Limb (tissue), 2 donors: ENCODE data around the gene LRMDA.
"Not testable (repeated sequence)": the region's sequence is repeated elsewhere in the genome, so short reads cannot be mapped to it uniquely, and the experiment has no call there.

Experiments used
- DNase-seq, 2 donors: peaks; one replicate each; pipeline ENCODE4 v3.0.0-alpha.2; 2016; ENCODE audit errors: extremely low spot score in 2 of 2

LRMDA gene

DNA sequence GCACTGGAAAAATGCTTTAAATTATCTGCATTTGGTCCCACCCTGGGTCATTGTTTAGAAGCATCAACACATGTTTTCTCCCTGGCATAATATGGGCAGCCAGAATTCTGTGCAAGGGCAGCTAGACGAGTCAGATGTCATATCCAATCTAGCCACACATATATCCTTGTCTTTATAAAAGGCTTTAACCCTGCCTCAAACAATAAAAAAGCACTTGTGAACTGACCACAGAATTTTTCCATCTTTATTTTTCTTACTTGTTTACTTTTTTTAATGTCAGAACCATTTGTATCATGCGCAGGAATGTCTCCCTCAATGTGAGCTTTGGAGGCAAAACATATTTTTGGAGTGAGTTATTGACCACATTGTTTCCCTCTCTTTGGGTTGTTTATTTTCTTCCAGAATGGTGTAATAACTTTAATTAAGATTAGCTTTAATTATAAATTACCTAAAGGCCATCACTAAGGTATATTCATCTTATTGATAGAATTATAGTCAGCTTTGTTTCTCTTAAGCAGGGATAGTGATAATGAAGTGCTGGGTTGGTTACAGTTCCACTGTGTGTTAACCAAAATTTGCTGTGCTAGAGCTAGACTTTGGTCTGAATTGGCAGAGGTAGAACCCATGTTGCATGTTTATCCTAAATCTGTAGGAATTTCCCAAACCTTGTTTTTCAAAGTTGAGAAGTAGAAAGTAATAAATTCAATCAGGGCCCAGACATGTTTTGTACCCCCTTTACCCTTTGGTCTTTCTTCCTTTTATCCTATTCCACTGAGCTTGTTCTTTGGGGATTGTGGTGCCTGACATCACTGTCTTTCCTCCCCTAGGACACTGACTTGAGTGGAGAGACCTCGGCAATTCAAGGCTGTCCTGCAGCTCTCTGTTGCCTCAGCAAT lies 1127.8 kb downstream of the LRMDA start:
- no peak for DNase-seq

DNA sequence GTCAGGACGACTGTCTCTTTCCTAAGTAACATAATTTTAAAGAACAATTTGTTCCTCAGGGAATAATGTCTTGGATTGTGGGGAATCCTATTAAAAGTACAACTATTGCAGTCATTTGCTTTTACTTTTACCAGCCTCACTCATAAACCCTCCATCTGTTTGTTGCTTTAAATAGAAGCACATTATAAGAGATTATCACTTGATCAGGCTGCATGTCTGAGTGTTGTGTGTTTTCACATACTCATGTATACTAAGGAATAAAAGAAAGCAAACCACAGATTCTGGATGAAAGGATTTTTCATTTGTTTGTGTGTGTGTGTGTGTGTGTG lies 1128.4 kb downstream of the LRMDA start:
- no peak for DNase-seq

DNA sequence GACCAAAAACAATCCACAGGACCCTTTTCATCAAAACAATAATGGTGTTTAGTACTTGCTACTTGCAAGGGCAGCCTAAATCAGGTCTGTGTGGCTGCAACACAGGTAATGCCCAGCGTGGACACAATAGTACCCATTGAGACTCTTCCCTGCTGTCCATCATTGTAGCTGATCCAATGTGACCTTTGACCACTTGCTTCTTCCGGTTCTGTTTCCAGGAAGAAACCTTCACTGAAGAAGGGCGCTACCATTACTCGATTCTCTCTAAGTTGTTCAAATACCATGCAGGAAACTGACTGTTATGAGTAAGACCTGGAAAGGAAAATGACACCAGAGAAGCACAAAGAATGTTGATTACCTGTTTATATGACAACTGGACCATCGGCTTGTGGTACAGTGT lies 1128.9 kb downstream of the LRMDA start:
- DNase-seq, result no peak

DNA sequence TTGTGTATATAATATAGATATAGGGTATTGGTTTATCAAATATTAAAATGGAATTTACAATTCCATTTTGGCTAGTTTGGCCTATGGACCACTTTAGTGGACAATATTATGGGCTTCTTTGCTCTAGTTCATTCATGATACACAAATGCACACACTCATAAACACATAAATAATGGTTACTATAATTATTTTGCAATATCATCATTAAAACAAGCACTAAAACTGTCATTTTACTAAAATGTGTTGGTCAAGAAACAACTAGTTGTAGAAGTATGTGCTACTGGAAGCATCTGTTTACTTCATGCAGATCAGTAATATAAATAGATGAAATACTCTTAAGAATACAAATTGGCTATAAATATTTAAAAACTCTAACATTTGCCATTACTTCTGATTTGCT lies 1131.9 kb downstream of the LRMDA start:
- DNase-seq, result no peak

DNA sequence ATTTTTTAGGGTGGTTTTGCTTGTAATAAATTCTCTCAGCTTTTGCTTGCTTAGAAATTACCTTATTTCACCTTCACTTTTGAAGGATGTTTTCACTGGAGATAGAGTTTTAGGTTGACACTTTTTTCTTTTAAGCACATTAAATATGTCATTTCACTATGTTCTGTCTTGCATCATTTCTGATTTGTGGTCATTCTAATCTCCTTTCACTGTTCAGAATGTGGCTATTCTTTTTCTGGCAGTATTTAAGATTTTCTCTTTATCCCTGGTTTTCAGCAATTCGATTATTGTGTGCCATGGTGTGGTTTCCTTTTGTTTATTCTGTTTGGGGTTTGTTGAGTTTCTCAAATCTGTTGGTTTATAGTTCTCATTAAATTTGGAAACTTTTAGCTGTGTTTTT lies 1140.6 kb downstream of the LRMDA start:
- DNase-seq, result no peak

DNA sequence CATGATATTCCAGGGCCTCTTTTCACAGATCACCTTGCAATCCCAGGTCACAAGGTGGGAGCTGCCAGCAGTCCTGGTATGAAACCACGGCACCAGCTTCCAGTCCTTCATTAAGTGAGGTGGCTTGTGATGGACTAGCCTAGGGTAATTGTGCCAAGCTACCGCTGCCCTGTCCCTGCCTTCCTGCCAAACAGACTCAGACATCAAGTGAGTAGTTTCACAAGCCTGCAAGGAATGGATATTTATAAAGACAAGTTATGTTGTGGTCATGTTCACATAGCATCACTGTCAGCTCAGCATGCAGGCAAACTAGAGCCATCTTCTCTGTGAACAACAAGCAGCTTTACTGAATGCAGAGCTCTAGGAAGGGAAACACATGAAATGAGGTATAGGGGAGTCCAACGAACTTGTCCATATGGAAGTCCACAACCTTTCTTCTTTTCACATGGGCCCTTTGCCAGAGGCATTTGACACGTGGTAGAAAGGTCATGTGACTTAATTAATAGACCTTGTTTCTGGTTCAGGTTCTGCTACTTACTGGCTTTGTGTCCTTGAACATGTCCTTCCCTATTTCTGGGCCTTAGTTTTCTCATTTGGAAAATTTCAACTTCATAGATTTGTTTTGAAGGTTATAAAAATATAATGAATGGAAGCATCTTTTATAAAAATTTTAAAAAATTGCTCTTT lies 1145.0 kb downstream of the LRMDA start:
- DNase-seq, result no peak

DNA sequence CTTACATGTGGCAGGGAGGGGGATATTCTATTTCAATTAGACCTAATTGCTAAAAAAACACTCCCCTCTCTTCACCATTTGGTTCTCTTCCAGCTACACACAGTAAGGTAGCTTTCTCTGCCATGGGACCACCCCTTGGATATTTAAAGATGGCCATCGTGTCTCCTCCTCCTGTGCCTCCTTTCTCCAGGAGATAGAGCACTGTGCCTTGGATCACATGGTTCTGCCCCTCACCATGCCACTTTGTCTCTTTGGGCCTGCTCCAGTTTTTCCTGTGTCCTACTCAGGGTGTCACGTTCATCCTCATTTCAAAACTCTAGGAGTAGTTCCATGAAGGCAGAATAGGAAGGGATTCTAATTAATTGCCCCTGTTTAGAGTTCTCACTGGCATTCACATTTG lies 1146.0 kb downstream of the LRMDA start:
- no peak for DNase-seq

DNA sequence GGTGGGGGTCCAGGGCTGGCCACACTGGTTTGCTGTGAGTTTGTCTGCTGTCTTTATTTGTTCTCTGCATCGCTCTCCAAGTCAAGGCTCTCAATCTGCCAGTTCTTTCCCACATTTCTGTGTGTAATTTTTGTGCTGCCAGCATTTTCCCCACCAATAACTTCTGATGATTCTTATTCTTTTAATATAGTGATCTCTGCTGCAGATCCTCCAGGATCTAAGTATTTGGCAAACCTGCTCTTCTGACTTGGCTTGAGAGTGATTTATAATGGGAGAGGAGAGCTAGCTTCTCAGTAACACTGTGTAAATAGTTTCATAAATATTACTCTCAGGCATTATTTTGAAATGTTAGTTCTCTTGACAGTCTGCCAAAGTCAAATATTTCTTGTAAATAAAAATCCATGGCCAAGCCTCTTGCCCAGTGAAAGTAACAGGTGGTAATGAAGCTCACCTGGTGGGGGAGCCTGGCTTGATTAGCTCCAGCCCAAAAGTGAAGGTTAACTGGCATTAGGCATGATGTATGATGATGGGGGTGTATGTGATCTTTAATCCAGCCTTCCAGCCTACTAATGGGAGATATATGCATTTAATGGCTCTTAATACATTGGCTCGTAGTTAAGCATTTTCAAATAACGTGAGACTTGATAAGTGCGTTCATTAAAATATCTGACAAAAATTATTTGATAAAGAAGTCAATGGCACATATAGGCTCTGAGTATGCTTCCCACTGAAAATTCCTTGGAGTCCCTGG lies 1150.3 kb downstream of the LRMDA start:
- DNase-seq, result peak in 1 of 2 donors; percentile 8

DNA sequence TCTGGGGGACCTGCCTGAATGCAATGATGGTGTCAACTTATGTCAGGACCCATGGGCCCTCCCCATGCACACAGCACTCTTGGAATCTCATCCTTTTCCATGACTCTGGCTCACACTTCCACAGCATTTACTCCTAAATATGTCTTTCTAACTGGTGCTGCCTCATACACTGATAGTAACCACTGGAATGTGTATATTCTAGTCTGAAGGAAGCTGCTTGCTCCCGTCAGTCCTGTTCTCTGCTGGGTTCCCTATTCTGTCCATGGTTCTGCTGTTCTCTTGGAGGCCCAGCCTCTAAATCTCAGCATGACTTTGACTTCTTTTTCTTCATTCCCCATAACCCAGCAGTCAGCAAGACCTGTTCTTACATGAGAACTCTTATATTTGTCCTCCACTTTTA lies 1151.1 kb downstream of the LRMDA start:
- DNase-seq, result no peak

DNA sequence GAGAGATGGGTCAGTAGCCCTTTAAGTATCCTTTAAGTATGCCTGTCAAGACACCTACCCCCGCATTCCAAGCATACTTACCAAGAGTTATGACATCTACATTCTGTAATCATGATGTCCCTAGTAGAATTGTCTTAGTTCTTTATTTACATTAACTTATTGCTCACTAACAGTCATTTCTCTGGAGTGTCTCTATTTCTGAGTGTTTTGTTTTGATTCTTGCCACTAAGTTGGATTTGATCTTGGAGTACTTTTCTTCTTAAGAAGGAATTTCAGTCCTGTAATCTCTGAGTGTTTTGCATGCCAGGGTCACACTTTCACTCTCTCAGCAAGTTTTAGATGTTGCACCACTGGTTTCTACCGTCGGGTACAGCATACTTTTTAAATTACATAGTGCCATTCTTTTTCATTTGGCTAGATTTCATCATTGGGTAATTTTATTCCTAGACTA lies 1152.3 kb downstream of the LRMDA start:
- DNase-seq, result no peak

DNA sequence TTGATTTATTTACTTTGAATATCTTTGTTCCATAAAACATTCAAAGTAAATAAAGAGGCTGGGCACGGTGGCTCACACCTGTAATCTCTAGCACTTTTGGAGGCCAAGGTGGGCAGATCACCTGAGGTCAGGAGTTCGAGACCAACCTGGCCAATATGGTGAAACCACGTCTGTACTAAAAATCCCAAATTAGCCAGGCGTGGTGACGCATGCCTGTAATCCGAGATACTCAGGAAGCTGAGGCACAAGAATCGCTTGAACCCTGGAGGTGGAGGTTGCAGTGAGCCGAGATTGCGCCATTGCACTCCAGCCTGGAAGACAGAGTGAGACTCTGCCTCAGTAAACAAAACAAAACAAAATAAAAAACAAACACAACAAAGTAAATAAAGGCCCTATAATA lies 1153.0 kb downstream of the LRMDA start:
- not testable (repeated sequence) for DNase-seq
